GM18526 (cell line): Measurements from ENCODE around the gene TLK2.

Source experiments
- POLR2A ChIP-seq: IDR thresholded peaks from 3 replicates; pipeline ENCODE4 v1.6.1; 2011; ENCODE audit not compliant: insufficient read length; ENCODE audit errors: extremely low read depth

The TLK2 gene

GRCh38 chr17:62657145-62657665 is 178.6 kb downstream of the TLK2 start:
- TF ChIP-seq POLR2A = no peak

- no peak for TF ChIP-seq POLR2A
Measured at GRCh38 chr17:62657690-62658089, 179.1 kb downstream of the TLK2 start.

GRCh38 chr17:62658136-62658920 is 179.7 kb downstream of the TLK2 start:
- TF ChIP-seq POLR2A = no peak

GRCh38 chr17:62660629-62661118 is 182.0 kb downstream of the TLK2 start:
- no peak for TF ChIP-seq POLR2A

GRCh38 chr17:62661337-62661736 is 182.7 kb downstream of the TLK2 start:
- no peak for TF ChIP-seq POLR2A

GRCh38 chr17:62662855-62663254 is 184.2 kb downstream of the TLK2 start:
- TF ChIP-seq POLR2A = no peak
